Panc1 (cell line): ENCODE results near the gene ELP5. TPM values are rescaled to one million over a fixed set of nuclear protein-coding genes. Genes with fewer than 3 reads are reported as not detected.

Experiments
- ATAC-seq: fragments of 200-7000 bp; cut with Tn5 transposase; 2 replicates; pipeline ENCODE4 v1.9.1; 2020; ENCODE audit warnings: mild to moderate bottlenecking, moderate library complexity
- BruUV-seq: library from RNA; stranded (reverse); fragments of 400-500 nt; replicated peaks from 2 replicates; lab custom pipeline; 2021; lab: Mats Ljungman, UMichigan
- CTCF ChIA-PET: fragments of 300-600 bp; sonication (Branson Sonifier 250); formaldehyde crosslinking; loops from one replicate; lab custom pipeline; 2022; ENCODE audit warnings: antibody characterized with exemption; lab: Charles Lee
- POLR2A ChIA-PET: fragments of 300-600 bp; sonication (Branson Sonifier 250); formaldehyde crosslinking; loops from one replicate; lab custom pipeline; 2022; ENCODE audit warnings: antibody characterized with exemption; lab: Charles Lee
- DNase-seq: peaks from one replicate; pipeline ENCODE4 v3.0.0-alpha.2; 2010; ENCODE audit warnings: low read depth, low spot score
- H3K27ac ChIP-seq: 2 replicates; pipeline ENCODE4 v1.5.1; 2011; ENCODE audit warnings: mild to moderate bottlenecking, low read length, inconsistent platforms
- H3K27me3 ChIP-seq: fragments of 200-500 bp; sonication (Bioruptor generic); 2 replicates; pipeline ENCODE4 v1.6.0; 2014; ENCODE audit warnings: low read length, inconsistent platforms; ENCODE audit not compliant: control insufficient read depth, insufficient read depth
- H3K36me3 ChIP-seq: fragments of 200-500 bp; sonication (Bioruptor generic); 2 replicates; pipeline ENCODE4 v1.5.1; 2014; ENCODE audit warnings: inconsistent platforms, mild to moderate bottlenecking, low read length, moderate library complexity; ENCODE audit not compliant: control insufficient read depth, insufficient read depth
- H3K4me1 ChIP-seq: 2 replicates; pipeline ENCODE4 v1.5.1; 2011; ENCODE audit warnings: inconsistent platforms, mild to moderate bottlenecking, low read length, moderate library complexity; ENCODE audit not compliant: control insufficient read depth, insufficient read depth
- H3K4me3 ChIP-seq, 2 experiments: 2 replicates each; pipeline ENCODE4 v1.5.1; 2011 to 2012; ENCODE audit warnings: low read depth in 2 of 2, low read length in 2 of 2, mild to moderate bottlenecking in 2 of 2, inconsistent platforms in 1 of 2, moderate library complexity in 1 of 2
- H3K9me3 ChIP-seq: fragments of 200-500 bp; sonication (Bioruptor generic); 2 replicates; pipeline ENCODE4 v1.5.1; 2014; ENCODE audit warnings: low read depth, mild to moderate bottlenecking, inconsistent platforms, low read length, moderate library complexity; ENCODE audit not compliant: control insufficient read depth, insufficient read depth
- CTCF ChIP-seq: fragments of 450-650 bp; IDR thresholded peaks from 2 replicates; pipeline ENCODE4 v1.5.1; 2017; ENCODE audit warnings: mild to moderate bottlenecking
- POLR2AphosphoS5 ChIP-seq: IDR thresholded peaks from 2 replicates; pipeline ENCODE4 v1.6.1; 2012; ENCODE audit warnings: mild to moderate bottlenecking, low read depth, low read length, moderate library complexity
- REST ChIP-seq, 2 experiments: IDR thresholded peaks; 2 replicates each; pipeline ENCODE4 v1.6.1; 2011 to 2012; ENCODE audit warnings: low read depth in 2 of 2, control low read depth in 1 of 2, low read length in 1 of 2, mild to moderate bottlenecking in 1 of 2, moderate library complexity in 1 of 2; ENCODE audit not compliant: insufficient read depth in 1 of 2
- SIN3A ChIP-seq: IDR thresholded peaks from 2 replicates; pipeline ENCODE4 v1.6.1; 2012; ENCODE audit warnings: low read depth, mild to moderate bottlenecking, low read length, moderate library complexity, borderline replicate concordance; ENCODE audit not compliant: insufficient read depth
- TCF7L2 ChIP-seq: IDR thresholded peaks from 2 replicates; pipeline ENCODE4 v1.6.1; 2011; ENCODE audit warnings: mild to moderate bottlenecking, low read depth, low read length, inconsistent platforms
- in situ Hi-C: cut with HindIII; loops from 2 replicates; pipeline ENCODE4 v1.10.0; 2016; ENCODE audit warnings: low sequenced_read_pairs, low pct_unique_long_range_greater_than_20kb
- intact Hi-C: fragments of 100-400 bp; cut with micrococcal nuclease; formaldehyde crosslinking; loops from one replicate; pipeline ENCODE4 v1.10.0; 2022; ENCODE audit not compliant: unreplicated experiment
- total RNA-seq: library from RNA; stranded (reverse); gene quantifications from one replicate; pipeline ENCODE4 v1.2.1, GENCODE V29; 2021; ENCODE audit not compliant: unreplicated experiment

ELP5 gene
- total RNA-seq, 1 experiment from 2014 or later = 89.5 TPM

- intact Hi-C loops = no loop called here
- TF ChIP-seq TCF7L2 = no peak
- TF ChIP-seq CTCF = no peak
- no peak for TF ChIP-seq SIN3A
- no peak for TF ChIP-seq REST (IDR thresholded peaks at IDR 0.05; ENCODE audit: insufficient read depth in 1 of 2, low read depth in 2 of 2, low read length in 1 of 2)
- no peak for TF ChIP-seq POLR2AphosphoS5
- no TSS peak for BruUV-seq
- no peak overlapping the region for H3K4me3 ChIP-seq
- CTCF ChIA-PET = no interaction called here
- in situ Hi-C loops = no loop called here
- H3K36me3 ChIP-seq = no peaks in the 10 kb centered on the region
- H3K9me3 ChIP-seq = no peaks in the 10 kb centered on the region
- ATAC-seq = no peak
- POLR2A ChIA-PET = no interaction called here
- H3K27ac ChIP-seq = no peak overlapping the region
- peaks cover 17% of the 10 kb centered on the region for H3K4me1 ChIP-seq
- DNase-seq = no peak
- H3K27me3 ChIP-seq = no peaks in the 10 kb centered on the region
Measured at GRCh38 chr17:7293159-7293558, 41.1 kb downstream of the ELP5 start.

- no peak for DNase-seq
- H3K36me3 ChIP-seq = no peaks in the 10 kb centered on the region
- H3K4me1 ChIP-seq = peaks cover 17% of the 10 kb centered on the region
- TF ChIP-seq TCF7L2 = no peak
- TF ChIP-seq POLR2AphosphoS5 = no peak
- TF ChIP-seq SIN3A = no peak
- no peak for TF ChIP-seq CTCF
- no peak for TF ChIP-seq REST (IDR thresholded peaks at IDR 0.05; ENCODE audit: insufficient read depth in 1 of 2, low read depth in 2 of 2, low read length in 1 of 2)
- H3K27ac ChIP-seq = peak overlapping the region; percentile 44; the same call in 1 of the 2 replicates
- peak overlapping the region; percentile 33 to 38 for H3K4me3 ChIP-seq
- CTCF ChIA-PET = no interaction called here
- no peaks in the 10 kb centered on the region for H3K9me3 ChIP-seq
- POLR2A ChIA-PET = interaction anchor here (0.5 kb wide), 1 partner anchor 14 kb away, joined by 3 read pairs; no protein-coding TSS in a partner anchor
- ATAC-seq = peak; percentile 4; the same call in 1 of the 2 replicates
- in situ Hi-C loops = no loop called here
- intact Hi-C loops = no loop called here
- H3K27me3 ChIP-seq = no peaks in the 10 kb centered on the region
- no TSS peak for BruUV-seq
Measured at GRCh38 chr17:7293816-7294613, 42.0 kb downstream of the ELP5 start.
